VCaP (cell line): ENCODE measurements around the gene SESN2.

ENCODE experiments used
- H3K27ac ChIP-seq: fragments of 450-650 bp; 2 replicates; pipeline ENCODE4 v1.5.1; 2017
- CTCF ChIP-seq: fragments of 450-650 bp; conservative IDR thresholded peaks from 2 replicates; pipeline ENCODE4 v1.5.1; 2017; ENCODE audit warnings: mild to moderate bottlenecking, moderate library complexity

Gene SESN2

GRCh38 chr1:28266920-28267322 lies 7.6 kb downstream of the SESN2 start:
- no peak for TF ChIP-seq CTCF
- no peak overlapping the region for H3K27ac ChIP-seq

GRCh38 chr1:28267633-28268032 lies 8.3 kb downstream of the SESN2 start:
- TF ChIP-seq CTCF = no peak
- no peak overlapping the region for H3K27ac ChIP-seq

GRCh38 chr1:28269529-28269928 lies 10.2 kb downstream of the SESN2 start:
- no peak overlapping the region for H3K27ac ChIP-seq
- TF ChIP-seq CTCF = no peak

GRCh38 chr1:28272215-28272852 lies 13.0 kb downstream of the SESN2 start:
- no peak for TF ChIP-seq CTCF
- no peak overlapping the region for H3K27ac ChIP-seq

GRCh38 chr1:28273216-28273860 lies 14.0 kb downstream of the SESN2 start:
- no peak overlapping the region for H3K27ac ChIP-seq
- TF ChIP-seq CTCF = no peak

GRCh38 chr1:28278763-28279162 lies 19.4 kb downstream of the SESN2 start:
- no peak for TF ChIP-seq CTCF
- no peak overlapping the region for H3K27ac ChIP-seq

- no peak for TF ChIP-seq CTCF
- no peak overlapping the region for H3K27ac ChIP-seq
Measured at GRCh38 chr1:28279721-28280120, 20.4 kb downstream of the SESN2 start.
